Mucosa of descending colon (tissue), 3 donors: ENCODE measurements around the gene SIAH2. TPM values are rescaled to one million over a fixed set of nuclear protein-coding genes. Genes with fewer than 3 reads are reported as not detected.

Experiments
- ATAC-seq: fragments of 200-7000 bp; cut with Tn5 transposase; one replicate; pipeline ENCODE4 v1.9.1; 2020; ENCODE audit warnings: mild to moderate bottlenecking, moderate library complexity
- DNase-seq, 3 donors: peaks; one replicate each; pipeline ENCODE4 v3.0.0-alpha.2; 2020
- H3K36me3 ChIP-seq: fragments of 200-600 bp; one replicate; pipeline ENCODE4 v1.8.0; 2021; ENCODE audit warnings: low read depth, mild to moderate bottlenecking
- H3K4me1 ChIP-seq: fragments of 200-600 bp; one replicate; pipeline ENCODE4 v1.8.0; 2021; ENCODE audit warnings: low read depth, mild to moderate bottlenecking
- H3K4me3 ChIP-seq: fragments of 200-600 bp; one replicate; pipeline ENCODE4 v1.8.0; 2021; ENCODE audit warnings: mild to moderate bottlenecking
- H3K9me3 ChIP-seq: fragments of 200-600 bp; one replicate; pipeline ENCODE4 v1.8.0; 2021; ENCODE audit warnings: mild to moderate bottlenecking
- CTCF ChIP-seq: fragments of 200-600 bp; IDR thresholded peaks from one replicate; pipeline ENCODE4 v1.8.0; 2022; ENCODE audit warnings: antibody characterized with exemption, mild to moderate bottlenecking
- intact Hi-C, 2 donors: fragments of 100-400 bp; cut with DNase I in 1 of 2; cut with micrococcal nuclease in 1 of 2; formaldehyde crosslinking; loops; one replicate each; pipeline versions ENCODE4 v1.11.0 to v1.11.1; 2022; cut with DNase I, micrococcal nuclease
- total RNA-seq, 3 donors: library from RNA; stranded (reverse); fragmentation: NEBNext Ultra II Directional in 2 of 3; extraction: Animal tissue kit (Norgen Biotek cat#: 25700) in 2 of 3; gene quantifications; one replicate each; pipeline versions ENCODE4 v1.2.1 to v1.2.4, GENCODE V29; 2021 to 2023
- donor health status: DM: no; HTN: no; CAD: no; lungs with moderate emphysema.
- donor health status: DM: no; HTN: no; CAD: no.
- donor health status: DM: no; HTN: yes; CAD: no.

SIAH2 gene
- total RNA-seq, 3 donors from 2014 or later: 17.2 to 31.8 (median 23.5) TPM

GRCh38 chr3:150773616-150774192, 10.7 kb upstream of the SIAH2 start:
- TF ChIP-seq CTCF: no peak
- DNase-seq (no peak), ATAC-seq (no peak)
- intact Hi-C loops: no loop called here
- Histone ChIP-seq H3K4me3 (no peak overlapping the region), H3K36me3 (no peaks in the 10 kb centered on the region), H3K4me1 (no peaks in the 10 kb centered on the region), H3K9me3 (no peaks in the 10 kb centered on the region)

- TF ChIP-seq CTCF: no peak
- no peak for ATAC-seq
- intact Hi-C loops: no loop called here
- Histone ChIP-seq H3K36me3 (no peaks in the 10 kb centered on the region), H3K4me3 (no peak overlapping the region), H3K9me3 (no peaks in the 10 kb centered on the region), H3K4me1 (no peaks in the 10 kb centered on the region)
- no peak for DNase-seq
Observed at GRCh38 chr3:150771600-150771999, 8.6 kb upstream of the SIAH2 start.

- DNase-seq (no peak), ATAC-seq (no peak)
- intact Hi-C loops: no loop called here
- TF ChIP-seq CTCF: no peak
- Histone ChIP-seq H3K4me3 (no peak overlapping the region), H3K9me3 (no peaks in the 10 kb centered on the region), H3K36me3 (no peaks in the 10 kb centered on the region), H3K4me1 (no peaks in the 10 kb centered on the region)
Observed at GRCh38 chr3:150770681-150771080, 7.7 kb upstream of the SIAH2 start.

- DNase-seq (no peak), ATAC-seq (no peak)
- no peak for TF ChIP-seq CTCF
- intact Hi-C loops: no loop called here
- Histone ChIP-seq H3K9me3 (no peaks in the 10 kb centered on the region), H3K36me3 (no peaks in the 10 kb centered on the region), H3K4me1 (peaks cover 15% of the 10 kb centered on the region), H3K4me3 (no peak overlapping the region)
Observed at GRCh38 chr3:150766742-150767141, 3.8 kb upstream of the SIAH2 start.

- TF ChIP-seq CTCF: no peak
- peaks cover 19% of the 10 kb centered on the region for H3K4me1 ChIP-seq
- ATAC-seq (no peak), DNase-seq (no peak)
- no peaks in the 10 kb centered on the region for H3K9me3 ChIP-seq
- intact Hi-C loops: no loop called here
- no peaks in the 10 kb centered on the region for H3K36me3 ChIP-seq
- H3K4me3 ChIP-seq: no peak overlapping the region
Observed at GRCh38 chr3:150765949-150766720, 3.2 kb upstream of the SIAH2 start.
